CD4-positive, alpha-beta T cell (primary cell): Measurements from ENCODE around the gene PIGM. TPM values are rescaled to one million over a fixed set of nuclear protein-coding genes. Genes with fewer than 3 reads are reported as not detected.

Experiments used
- ATAC-seq: fragments of 200-7000 bp; cut with Tn5 transposase; one replicate; pipeline ENCODE4 v1.10.0; 2022; ENCODE audit warnings: mild to moderate bottlenecking; ENCODE audit not compliant: poor library complexity
- CTCF ChIA-PET: fragments of 350-600 bp; sonication (Branson Sonifier 250); formaldehyde crosslinking; loops from one replicate; lab custom pipeline; 2021; ENCODE audit warnings: antibody characterized with exemption, inconsistent platforms; lab: Charles Lee
- POLR2A ChIA-PET: fragments of 350-600 bp; sonication (Branson Sonifier 250); formaldehyde crosslinking; loops from one replicate; lab custom pipeline; 2021; ENCODE audit warnings: antibody characterized with exemption, inconsistent platforms; lab: Charles Lee
- DNase-seq, 14 experiments: peaks; one replicate each; pipeline ENCODE4 v3.0.0-alpha.2; 2013 to 2020; ENCODE audit warnings: mixed read lengths in 2 of 14
- H3K27ac ChIP-seq, 2 donors: one replicate each; pipeline versions ENCODE4 v1.5.1 to v1.7.0; 2013; ENCODE audit warnings: low read length in 2 of 2, low read depth in 1 of 2, mild to moderate bottlenecking in 1 of 2
- H3K27me3 ChIP-seq, 2 experiments: 1 replicate in 1 of 2; 2 replicates in 1 of 2; pipeline versions ENCODE4 v1.6.1 to v1.7.0; 2013; ENCODE audit warnings: low read length in 2 of 2, control low read depth in 1 of 2, mild to moderate bottlenecking in 1 of 2, moderate library complexity in 1 of 2; ENCODE audit not compliant: insufficient read depth in 2 of 2, control insufficient read depth in 1 of 2
- H3K36me3 ChIP-seq: one replicate; pipeline ENCODE4 v1.6.1; 2013; ENCODE audit warnings: low read length, control low read depth; ENCODE audit not compliant: insufficient read depth
- H3K4me1 ChIP-seq: one replicate; pipeline ENCODE4 v1.6.1; 2013; ENCODE audit warnings: low read length, control low read depth; ENCODE audit not compliant: insufficient read depth
- H3K4me3 ChIP-seq: one replicate; pipeline ENCODE4 v1.5.1; 2013; ENCODE audit warnings: mild to moderate bottlenecking, low read length, moderate library complexity
- H3K9me3 ChIP-seq, 2 experiments: 1 replicate in 1 of 2; 2 replicates in 1 of 2; pipeline versions ENCODE4 v1.6.1 to v1.7.0; 2013; ENCODE audit warnings: low read length in 2 of 2, mild to moderate bottlenecking in 2 of 2, control low read depth in 1 of 2, moderate library complexity in 1 of 2; ENCODE audit not compliant: control insufficient read depth in 1 of 2, insufficient read depth in 1 of 2
- H3K27ac Mint-ChIP-seq: one replicate; pipeline ENCODE4 v1.8.0; 2020; ENCODE audit warnings: mixed read lengths
- H3K27me3 Mint-ChIP-seq: one replicate; pipeline ENCODE4 v1.8.0; 2021; ENCODE audit warnings: mixed read lengths
- H3K36me3 Mint-ChIP-seq: one replicate; pipeline ENCODE4 v1.8.0; 2021; ENCODE audit warnings: low read depth, mixed read lengths
- H3K4me1 Mint-ChIP-seq: one replicate; pipeline ENCODE4 v1.8.0; 2021; ENCODE audit warnings: low read depth, mixed read lengths
- H3K4me3 Mint-ChIP-seq: one replicate; pipeline ENCODE4 v1.8.0; 2020; ENCODE audit warnings: mild to moderate bottlenecking, mixed read lengths
- H3K9me3 Mint-ChIP-seq: one replicate; pipeline ENCODE4 v1.8.0; 2020; ENCODE audit warnings: mixed read lengths
- CTCF ChIP-seq: fragments of 200-600 bp; IDR thresholded peaks from one replicate; pipeline ENCODE4 v1.8.0; 2022; ENCODE audit warnings: antibody characterized with exemption, mild to moderate bottlenecking
- intact Hi-C, 2 experiments: fragments of 100-400 bp; cut with DNase I in 1 of 2; cut with micrococcal nuclease in 1 of 2; formaldehyde crosslinking; loops; one replicate each; pipeline versions ENCODE4 v1.15.1 to v1.9.0; 2023 to 2025; cut with DNase I, micrococcal nuclease
- total RNA-seq, 174 experiments: library from RNA in 2 of 174; stranded (reverse) in 2 of 174; gene quantifications; one replicate each; pipeline ENCODE4 v1.2.3 and lab custom pipeline; 2021 to 2026

The PIGM gene
- total RNA-seq, 2 experiments from 2014 or later, result 2.1 to 2.2 TPM

DNA sequence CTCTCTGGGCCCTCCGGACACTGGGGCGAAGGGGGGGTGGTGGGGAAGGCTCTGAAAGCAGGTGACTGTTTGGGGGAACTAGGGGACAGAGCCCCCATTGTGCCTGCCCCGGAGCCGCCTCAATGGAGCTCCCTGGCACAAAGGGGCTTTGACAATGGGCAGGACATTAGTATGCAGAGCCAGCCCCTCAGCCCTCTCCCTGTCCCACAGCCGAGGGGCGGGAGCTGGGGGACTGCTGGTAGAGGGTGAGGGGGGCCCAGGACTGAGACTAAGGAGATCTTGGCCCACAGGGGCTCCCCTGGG, 30.4 kb upstream of the PIGM start:
- ATAC-seq, result no peak
- Mint-ChIP-seq H3K27ac (no peak overlapping the region), H3K9me3 (no peaks in the 10 kb centered on the region), H3K36me3 (no peaks in the 10 kb centered on the region), H3K4me1 (no peaks in the 10 kb centered on the region), H3K4me3 (no peak overlapping the region), H3K27me3 (peaks cover 19% of the 10 kb centered on the region)
- intact Hi-C loops, result no loop called here
- no peak overlapping the region for H3K4me3 ChIP-seq
- H3K9me3 ChIP-seq, result no peaks in the 10 kb centered on the region
- no peak for DNase-seq
- POLR2A ChIA-PET, result no interaction called here
- CTCF ChIA-PET, result no interaction called here
- TF ChIP-seq CTCF, result no peak
- H3K36me3 ChIP-seq, result no peaks in the 10 kb centered on the region
- no peak overlapping the region for H3K27ac ChIP-seq
- peaks cover 0 to 5% of the 10 kb centered on the region in 2 experiments for H3K27me3 ChIP-seq
- no peaks in the 10 kb centered on the region for H3K4me1 ChIP-seq

DNA sequence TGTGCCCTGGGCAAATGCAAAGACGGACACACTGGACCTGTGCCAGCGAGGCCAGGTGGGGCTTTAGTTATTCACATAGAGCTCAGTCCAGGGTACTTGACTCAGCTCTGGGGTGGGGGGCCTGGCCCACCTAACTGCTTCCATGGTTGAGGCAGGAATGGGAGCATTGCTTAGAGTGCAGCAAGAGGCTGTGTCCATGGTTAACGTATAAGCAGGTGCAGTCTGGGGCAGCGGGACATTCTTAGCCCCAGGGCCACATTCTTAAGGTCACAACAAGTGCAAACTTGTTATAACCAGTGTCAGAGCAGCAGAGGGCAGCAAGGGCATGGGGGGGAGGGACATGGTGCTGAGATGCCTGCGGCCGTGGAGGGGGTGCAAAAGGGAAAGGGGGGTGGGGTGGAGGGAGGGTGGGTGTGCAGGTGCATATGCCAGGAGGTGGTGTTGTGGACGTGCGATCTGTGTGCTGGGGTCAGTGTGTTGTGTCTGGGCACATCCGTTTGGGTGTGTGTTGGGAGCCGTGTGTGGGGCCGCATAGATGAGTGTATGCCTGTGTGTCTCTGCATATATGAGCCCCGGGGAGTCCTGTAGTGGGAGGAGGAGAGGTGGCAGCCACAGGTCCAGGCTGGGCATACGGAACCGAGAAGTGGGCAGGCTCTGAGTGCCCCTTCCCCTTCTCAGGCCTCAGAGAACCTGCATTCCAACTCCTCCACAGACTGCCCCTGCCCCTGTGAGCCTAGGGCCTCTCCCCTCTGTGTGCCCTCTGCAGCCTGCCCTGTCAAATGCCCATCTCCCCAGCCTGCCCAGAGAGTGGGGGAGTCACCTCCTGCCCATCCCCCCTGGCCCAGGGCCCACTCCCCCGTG, 29.8 kb upstream of the PIGM start:
- H3K9me3 ChIP-seq, result no peaks in the 10 kb centered on the region
- Mint-ChIP-seq H3K27me3 (peaks cover 24% of the 10 kb centered on the region), H3K9me3 (no peaks in the 10 kb centered on the region), H3K27ac (no peak overlapping the region), H3K4me3 (no peak overlapping the region), H3K4me1 (no peaks in the 10 kb centered on the region), H3K36me3 (no peaks in the 10 kb centered on the region)
- H3K27ac ChIP-seq, result no peak overlapping the region
- intact Hi-C loops, result no loop called here
- no peak overlapping the region for H3K4me3 ChIP-seq
- ATAC-seq (no peak), DNase-seq (no peak)
- no peaks in the 10 kb centered on the region for H3K36me3 ChIP-seq
- no peak for TF ChIP-seq CTCF
- ChIA-PET CTCF (no interaction called here), POLR2A (no interaction called here)
- no peaks in the 10 kb centered on the region for H3K4me1 ChIP-seq
- H3K27me3 ChIP-seq, result peaks cover 0 to 7% of the 10 kb centered on the region in 2 experiments

DNA sequence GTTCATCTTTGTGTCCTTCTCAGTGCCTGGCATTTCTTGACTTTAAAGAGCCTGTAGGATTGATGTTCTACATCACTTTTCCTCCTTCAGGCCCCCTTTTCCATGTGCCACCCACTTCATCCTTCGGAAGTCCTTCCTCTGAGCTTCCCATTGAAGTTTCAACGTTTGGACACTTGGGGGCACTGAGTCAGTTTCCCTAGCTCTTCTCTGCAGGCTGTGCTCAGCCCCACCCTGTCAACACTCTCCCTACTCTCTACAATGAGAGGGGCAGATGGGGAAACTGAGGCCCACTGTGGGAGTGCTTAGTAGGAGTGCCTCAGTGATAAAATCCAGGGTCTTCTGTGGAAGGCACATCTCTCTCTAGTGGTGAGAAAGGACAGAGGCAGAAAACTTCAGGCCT, 26.3 kb upstream of the PIGM start:
- H3K9me3 Mint-ChIP-seq, result no peaks in the 10 kb centered on the region
- TF ChIP-seq CTCF, result no peak
- ChIA-PET CTCF (interaction anchor here (0.6 kb wide), 1 partner anchor 20 kb away, joined by 3 read pairs; no protein-coding TSS in a partner anchor), POLR2A (interaction anchor here (1.3 kb wide), 1 partner anchor 23 kb away, joined by 4 read pairs; the partner anchor contains the start of gene KCNJ9)
- intact Hi-C loops, result no loop called here
- H3K4me3 Mint-ChIP-seq, result no peak overlapping the region
- H3K27me3 Mint-ChIP-seq, result peaks cover 50% of the 10 kb centered on the region
- H3K36me3 Mint-ChIP-seq, result no peaks in the 10 kb centered on the region
- Histone ChIP-seq H3K4me3 (no peak overlapping the region), H3K27ac (no peak overlapping the region), H3K36me3 (no peaks in the 10 kb centered on the region), H3K27me3 (peaks cover 8% of the 10 kb centered on the region in 2 experiments), H3K9me3 (no peaks in the 10 kb centered on the region), H3K4me1 (no peaks in the 10 kb centered on the region)
- ATAC-seq, result no peak
- DNase-seq, result no peak
- no peak overlapping the region for H3K27ac Mint-ChIP-seq
- H3K4me1 Mint-ChIP-seq, result no peaks in the 10 kb centered on the region
